Measurements from ENCODE around the gene C2orf69. TPM values are rescaled to one million over a fixed set of nuclear protein-coding genes. Genes with fewer than 3 reads are reported as not detected.

Gene C2orf69
- total RNA-seq, 2 experiments from 2014 or later: 17.9 to 18.9 TPM

- intact Hi-C loops (cut with micrococcal nuclease): loop anchor here (1.0 kb wide), 2 partner anchors 23 to 44 kb away; partner anchors contain the start of gene C2orf69
Measured at GRCh38 chr2:199955007-199955338, 43.9 kb downstream of the C2orf69 start.

DNA sequence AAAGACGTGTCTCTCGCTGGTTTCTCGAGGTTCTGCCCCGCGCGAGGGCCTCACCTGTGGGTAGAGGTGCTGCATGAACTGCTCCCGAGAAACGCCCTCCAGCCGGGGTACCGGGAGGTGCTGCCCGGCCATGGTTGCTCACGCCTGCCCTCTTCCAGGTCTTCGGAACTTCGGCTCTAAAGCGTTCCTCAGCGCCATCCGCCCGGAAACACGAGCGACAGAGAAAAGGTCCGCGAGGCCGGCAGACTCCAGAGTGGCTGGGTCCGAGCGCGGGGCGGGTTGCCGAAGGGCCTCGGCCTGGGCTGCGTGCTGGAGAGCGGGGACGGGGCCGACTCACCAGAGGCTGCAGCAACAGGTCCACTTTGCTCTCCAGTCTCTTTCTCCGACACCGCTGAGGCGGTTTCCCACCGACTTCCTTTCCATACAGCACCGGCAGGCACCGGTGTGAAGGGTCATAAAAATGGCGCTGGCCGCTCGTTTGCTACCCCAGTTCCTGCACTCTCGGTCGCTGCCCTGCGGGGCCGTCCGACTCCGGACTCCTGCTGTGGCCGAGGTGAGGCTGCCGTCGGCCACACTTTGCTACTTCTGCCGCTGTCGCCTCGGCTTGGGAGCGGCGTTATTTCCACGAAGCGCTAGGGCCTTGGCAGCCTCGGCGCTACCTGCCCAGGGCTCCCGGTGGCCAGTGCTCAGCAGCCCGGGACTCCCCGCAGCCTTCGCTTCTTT, 44.4 kb downstream of the C2orf69 start, which contains the start of the genes MAIP1 and TYW5:
MAIP1 (plus strand) TSS at position 244 of the 723 bp plus-strand sequence; CDS start at position 461, 217 bp downstream.
TYW5 (minus strand) TSS at position 153 of the 723 bp plus-strand sequence; CDS start at position 132, 21 bp downstream.
- POLR2A ChIA-PET: no interaction called here

More at GRCh38 chr2:199955007-199955338, 43.9 kb downstream of the C2orf69 start:
- CTCF ChIA-PET: interaction anchor here (1.3 kb wide), 1 partner anchor 19 kb away, joined by 4 read pairs; no protein-coding TSS in a partner anchor
- Mint-ChIP-seq H3K36me3 (peaks cover 17% of the 10 kb centered on the region), H3K9me3 (no peaks in the 10 kb centered on the region), H3K27me3 (no peaks in the 10 kb centered on the region), H3K4me3 (peak overlapping the region; percentile 99), H3K4me1 (ENCODE audit: low read depth) (peaks cover 55% of the 10 kb centered on the region), H3K27ac (peak overlapping the region; percentile 92)
- POLR2A ChIA-PET: no interaction called here
- no peak for DNase-seq

GRCh38 chr2:199956062-199956380, 44.9 kb downstream of the C2orf69 start:
- DNase-seq: no peak
- Mint-ChIP-seq H3K9me3 (no peaks in the 10 kb centered on the region), H3K4me1 (ENCODE audit: low read depth) (peaks cover 51% of the 10 kb centered on the region), H3K36me3 (peaks cover 12% of the 10 kb centered on the region), H3K27ac (peak overlapping the region; percentile 92), H3K4me3 (peak overlapping the region; percentile 99), H3K27me3 (no peaks in the 10 kb centered on the region)
- intact Hi-C loops (cut with micrococcal nuclease): no loop called here
- ChIA-PET CTCF (interaction anchor here (1.3 kb wide), 1 partner anchor 18 kb away, joined by 4 read pairs; no protein-coding TSS in a partner anchor), POLR2A (no interaction called here)

More for the DNA sequence above, 44.4 kb downstream of the C2orf69 start, which contains the start of the genes MAIP1 and TYW5:
- Mint-ChIP-seq H3K36me3 (peaks cover 12% of the 10 kb centered on the region), H3K27ac (peak within 1 kb of the TSS; percentile 92), H3K4me1 (ENCODE audit: low read depth) (peaks cover 53% of the 10 kb centered on the region), H3K4me3 (peak within 1 kb of the TSS; percentile 99), H3K9me3 (no peaks in the 10 kb centered on the region), H3K27me3 (no peaks in the 10 kb centered on the region)
- CTCF ChIA-PET: interaction anchor here (1.3 kb wide), 1 partner anchor 18 kb away, joined by 4 read pairs; no protein-coding TSS in a partner anchor
- DNase-seq: peak; percentile 84
- intact Hi-C loops (cut with micrococcal nuclease): loop anchor here (1.0 kb wide), 2 partner anchors 23 to 44 kb away; partner anchors contain the start of gene C2orf69

GRCh38 chr2:199958014-199958413, 46.9 kb downstream of the C2orf69 start:
- H3K9me3 Mint-ChIP-seq: no peaks in the 10 kb centered on the region
- H3K27me3 Mint-ChIP-seq: no peaks in the 10 kb centered on the region
- POLR2A ChIA-PET: no interaction called here
- intact Hi-C loops (cut with micrococcal nuclease): no loop called here
- H3K27ac Mint-ChIP-seq: no peak overlapping the region
- H3K4me1 Mint-ChIP-seq (ENCODE audit: low read depth): peaks cover 50% of the 10 kb centered on the region
- H3K4me3 Mint-ChIP-seq: no peak overlapping the region
- H3K36me3 Mint-ChIP-seq: peaks cover 26% of the 10 kb centered on the region
- no peak for DNase-seq
- CTCF ChIA-PET: no interaction called here

GRCh38 chr2:199962203-199962602, 51.1 kb downstream of the C2orf69 start:
- ChIA-PET POLR2A (no interaction called here), CTCF (no interaction called here)
- intact Hi-C loops (cut with micrococcal nuclease): no loop called here
- H3K4me1 Mint-ChIP-seq (ENCODE audit: low read depth): peaks cover 29% of the 10 kb centered on the region
- H3K36me3 Mint-ChIP-seq: peaks cover 37% of the 10 kb centered on the region
- H3K27me3 Mint-ChIP-seq: no peaks in the 10 kb centered on the region
- peak overlapping the region; percentile 2 for H3K27ac Mint-ChIP-seq
- H3K9me3 Mint-ChIP-seq: no peaks in the 10 kb centered on the region
- no peak overlapping the region for H3K4me3 Mint-ChIP-seq
- no peak for DNase-seq

DNA sequence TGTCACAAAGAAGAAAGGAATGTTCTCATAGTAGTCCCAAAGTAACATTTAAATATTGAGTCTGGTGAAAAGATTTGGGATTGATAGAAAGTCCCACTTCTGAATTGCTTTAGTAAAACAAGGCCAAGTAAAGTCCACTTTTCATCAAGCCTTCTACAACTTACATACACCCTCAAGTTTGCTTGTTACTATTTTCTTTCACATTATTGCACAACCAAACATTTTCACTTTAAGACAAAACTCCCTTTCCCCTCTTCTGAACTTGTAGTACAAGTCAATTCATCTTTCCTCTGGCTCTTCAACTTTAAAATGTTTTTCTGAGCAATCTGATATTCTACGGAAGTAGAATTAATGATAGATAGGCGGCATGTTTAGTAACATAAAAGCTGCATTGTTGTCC, 55.3 kb downstream of the C2orf69 start:
- intact Hi-C loops (cut with micrococcal nuclease): no loop called here
- H3K4me1 Mint-ChIP-seq (ENCODE audit: low read depth): peaks cover 11% of the 10 kb centered on the region
- peaks cover 31% of the 10 kb centered on the region for H3K36me3 Mint-ChIP-seq
- H3K4me3 Mint-ChIP-seq: no peak overlapping the region
- H3K27ac Mint-ChIP-seq: no peak overlapping the region
- DNase-seq: no peak
- H3K9me3 Mint-ChIP-seq: no peaks in the 10 kb centered on the region
- POLR2A ChIA-PET: no interaction called here
- H3K27me3 Mint-ChIP-seq: no peaks in the 10 kb centered on the region
- CTCF ChIA-PET: no interaction called here

GRCh38 chr2:199966976-199967375, 55.9 kb downstream of the C2orf69 start:
- Mint-ChIP-seq H3K4me3 (no peak overlapping the region), H3K27me3 (no peaks in the 10 kb centered on the region), H3K27ac (no peak overlapping the region), H3K9me3 (no peaks in the 10 kb centered on the region), H3K36me3 (peaks cover 27% of the 10 kb centered on the region), H3K4me1 (ENCODE audit: low read depth) (peaks cover 6% of the 10 kb centered on the region)
- DNase-seq: no peak
- intact Hi-C loops (cut with micrococcal nuclease): no loop called here
- ChIA-PET CTCF (no interaction called here), POLR2A (no interaction called here)

GRCh38 chr2:199968126-199968525, 57.0 kb downstream of the C2orf69 start:
- H3K36me3 Mint-ChIP-seq: peaks cover 22% of the 10 kb centered on the region
- ChIA-PET CTCF (no interaction called here), POLR2A (no interaction called here)
- no peaks in the 10 kb centered on the region for H3K27me3 Mint-ChIP-seq
- no peaks in the 10 kb centered on the region for H3K4me1 Mint-ChIP-seq (ENCODE audit: low read depth)
- no peak for DNase-seq
- no peaks in the 10 kb centered on the region for H3K9me3 Mint-ChIP-seq
- no peak overlapping the region for H3K27ac Mint-ChIP-seq
- H3K4me3 Mint-ChIP-seq: no peak overlapping the region
- intact Hi-C loops (cut with micrococcal nuclease): no loop called here

DNA sequence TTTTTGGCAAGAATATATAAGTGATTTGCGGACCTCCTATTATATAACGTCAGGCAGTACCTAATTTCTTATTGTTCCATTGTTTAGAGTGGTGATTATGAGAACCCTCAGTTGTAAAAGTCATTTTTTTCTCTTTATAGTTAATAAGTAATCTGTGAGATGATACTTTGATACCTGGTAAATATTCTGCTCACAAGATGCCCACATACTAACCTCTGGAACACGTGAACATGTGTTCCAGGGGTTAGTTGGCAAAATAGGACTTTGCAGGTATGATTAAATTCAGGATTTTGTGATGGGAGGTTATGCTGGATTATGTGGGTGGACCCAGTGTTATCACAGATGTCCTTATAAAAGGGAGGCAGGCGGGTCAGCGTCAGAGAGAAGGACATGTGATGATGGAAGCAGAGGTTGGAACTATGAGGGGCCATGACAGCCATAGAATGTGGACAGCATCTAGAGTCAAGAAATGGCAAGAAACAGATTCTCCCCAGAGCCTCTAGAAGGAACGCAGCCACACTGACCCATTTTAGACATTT, 61.1 kb downstream of the C2orf69 start:
- peaks cover under 1% of the 10 kb centered on the region for H3K4me1 Mint-ChIP-seq (ENCODE audit: low read depth)
- H3K27ac Mint-ChIP-seq: no peak overlapping the region
- no peak for DNase-seq
- POLR2A ChIA-PET: interaction anchor here (1.2 kb wide), 1 partner anchor 9 kb away, joined by 3 read pairs; no protein-coding TSS in a partner anchor
- CTCF ChIA-PET: no interaction called here
- no peak overlapping the region for H3K4me3 Mint-ChIP-seq
- H3K27me3 Mint-ChIP-seq: no peaks in the 10 kb centered on the region
- no peaks in the 10 kb centered on the region for H3K9me3 Mint-ChIP-seq
- intact Hi-C loops (cut with micrococcal nuclease): no loop called here
- peaks cover 10% of the 10 kb centered on the region for H3K36me3 Mint-ChIP-seq

DNA sequence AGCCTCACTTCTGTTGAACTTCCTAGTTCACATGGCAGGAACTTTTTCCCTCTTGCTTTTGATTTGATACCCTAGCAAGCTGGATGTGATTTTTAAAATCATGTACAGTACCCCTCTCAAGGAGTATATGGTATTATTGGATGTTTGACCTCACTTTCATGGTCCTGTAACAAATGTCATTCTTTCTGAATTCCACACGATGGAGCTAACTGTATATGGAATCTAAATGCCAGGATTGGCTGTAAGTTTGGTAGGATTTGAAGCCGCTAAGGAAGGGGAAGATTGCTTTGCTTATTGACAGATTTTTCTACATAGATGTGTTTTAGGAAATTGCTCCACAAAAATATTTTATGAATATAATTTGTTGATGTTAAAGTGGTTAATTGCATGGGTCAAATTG, 62.6 kb downstream of the C2orf69 start:
- H3K9me3 Mint-ChIP-seq: no peaks in the 10 kb centered on the region
- CTCF ChIA-PET: interaction anchor here (0.7 to 1.6 kb wide), 5 partner anchors 10 to 510 kb away, joined by 3 to 11 read pairs (median 4); partner anchors contain the start of genes MAIP1 and TYW5
- intact Hi-C loops (cut with micrococcal nuclease): no loop called here
- H3K27me3 Mint-ChIP-seq: no peaks in the 10 kb centered on the region
- H3K27ac Mint-ChIP-seq: no peak overlapping the region
- peaks cover 9% of the 10 kb centered on the region for H3K36me3 Mint-ChIP-seq
- POLR2A ChIA-PET: no interaction called here
- H3K4me1 Mint-ChIP-seq (ENCODE audit: low read depth): peaks cover 15% of the 10 kb centered on the region
- DNase-seq: no peak
- H3K4me3 Mint-ChIP-seq: no peak overlapping the region

GRCh38 chr2:199975273-199975895, 64.3 kb downstream of the C2orf69 start:
- H3K27me3 Mint-ChIP-seq: no peaks in the 10 kb centered on the region
- intact Hi-C loops (cut with micrococcal nuclease): no loop called here
- H3K36me3 Mint-ChIP-seq: peaks cover 7% of the 10 kb centered on the region
- no peak for DNase-seq
- CTCF ChIA-PET: interaction anchor here (0.8 to 1.6 kb wide), 3 partner anchors 10 to 508 kb away, joined by 3 to 7 read pairs (median 6); no protein-coding TSS in a partner anchor
- H3K9me3 Mint-ChIP-seq: no peaks in the 10 kb centered on the region
- peaks cover 23% of the 10 kb centered on the region for H3K4me1 Mint-ChIP-seq (ENCODE audit: low read depth)
- H3K27ac Mint-ChIP-seq: no peak overlapping the region
- POLR2A ChIA-PET: no interaction called here
- no peak overlapping the region for H3K4me3 Mint-ChIP-seq

Measured in activated CD4-positive, alpha-beta memory T cell treated with anti-CD3 and anti-CD28 coated beads for 36 hours (primary cell).